Measurements from ENCODE around the gene PACRG. TPM values are rescaled to one million over a fixed set of nuclear protein-coding genes. Genes with fewer than 3 reads are reported as not detected.

Gene PACRG
- total and polyA plus RNA-seq, 2 of the 13 experiments (the other 11 are each of a cell fraction or from before 2014, with no cell fraction given): 0.13 TPM; not detected in 1

DNA sequence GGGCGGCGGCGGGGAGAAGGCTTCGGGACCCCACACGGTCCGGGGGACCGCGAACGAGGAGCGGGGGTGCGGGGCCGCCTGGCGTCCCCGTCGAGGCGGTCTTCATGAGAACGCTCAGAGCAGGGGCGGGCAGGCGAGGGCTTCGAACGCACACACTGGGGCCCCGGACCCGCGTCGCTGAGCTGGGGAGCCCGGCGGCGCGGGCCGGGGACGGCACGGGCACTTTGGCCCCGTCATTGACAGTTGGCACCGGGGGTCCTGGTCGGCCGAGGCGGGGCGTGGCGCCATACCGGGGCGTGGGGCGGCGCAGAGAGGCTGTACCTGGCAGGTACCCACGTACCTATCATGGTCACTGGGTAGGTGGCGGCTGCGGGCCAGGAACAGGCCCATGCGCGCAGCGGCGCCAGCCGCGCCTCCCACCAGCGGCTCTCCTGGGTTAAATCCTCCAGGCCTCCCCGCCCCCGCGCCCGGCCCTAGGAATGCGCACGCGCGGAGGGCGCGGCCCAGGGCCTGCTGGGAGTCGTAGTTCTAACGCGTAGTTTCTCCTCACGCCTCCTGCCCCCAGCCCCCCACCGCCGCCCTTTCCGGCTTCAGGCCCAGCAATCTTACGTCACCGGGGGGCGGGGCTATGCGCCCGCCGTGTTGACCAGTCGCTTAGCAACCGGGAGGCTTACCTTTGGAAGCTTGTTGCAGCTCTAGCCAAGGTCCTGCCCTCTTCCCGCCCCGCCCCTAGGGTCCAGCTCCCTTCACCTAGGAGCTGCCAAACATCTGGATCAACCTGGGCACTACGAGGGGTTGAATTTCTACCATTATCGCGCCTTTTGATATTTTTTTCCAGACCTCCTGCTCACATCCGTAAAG lies at the start of gene PACRG, which contains the start of gene PRKN (continued):
- peak; percentile 65; the same call in 1 of the 2 replicates for TF ChIP-seq PHF21A (CRISPR knock-in tag; IDR thresholded peaks at IDR 0.05)
- no peak for TF ChIP-seq SOX13 (IDR thresholded peaks at IDR 0.05)
- TF ChIP-seq SOX13 (CRISPR knock-in tag; conservative IDR thresholded peaks at IDR 0.05 in 1 of 2, IDR thresholded peaks at IDR 0.05 in 1 of 2): peak in 1 of 2 experiments; percentile 17; a peak in 1 of 4 replicates
- TF ChIP-seq, protein P1, sequence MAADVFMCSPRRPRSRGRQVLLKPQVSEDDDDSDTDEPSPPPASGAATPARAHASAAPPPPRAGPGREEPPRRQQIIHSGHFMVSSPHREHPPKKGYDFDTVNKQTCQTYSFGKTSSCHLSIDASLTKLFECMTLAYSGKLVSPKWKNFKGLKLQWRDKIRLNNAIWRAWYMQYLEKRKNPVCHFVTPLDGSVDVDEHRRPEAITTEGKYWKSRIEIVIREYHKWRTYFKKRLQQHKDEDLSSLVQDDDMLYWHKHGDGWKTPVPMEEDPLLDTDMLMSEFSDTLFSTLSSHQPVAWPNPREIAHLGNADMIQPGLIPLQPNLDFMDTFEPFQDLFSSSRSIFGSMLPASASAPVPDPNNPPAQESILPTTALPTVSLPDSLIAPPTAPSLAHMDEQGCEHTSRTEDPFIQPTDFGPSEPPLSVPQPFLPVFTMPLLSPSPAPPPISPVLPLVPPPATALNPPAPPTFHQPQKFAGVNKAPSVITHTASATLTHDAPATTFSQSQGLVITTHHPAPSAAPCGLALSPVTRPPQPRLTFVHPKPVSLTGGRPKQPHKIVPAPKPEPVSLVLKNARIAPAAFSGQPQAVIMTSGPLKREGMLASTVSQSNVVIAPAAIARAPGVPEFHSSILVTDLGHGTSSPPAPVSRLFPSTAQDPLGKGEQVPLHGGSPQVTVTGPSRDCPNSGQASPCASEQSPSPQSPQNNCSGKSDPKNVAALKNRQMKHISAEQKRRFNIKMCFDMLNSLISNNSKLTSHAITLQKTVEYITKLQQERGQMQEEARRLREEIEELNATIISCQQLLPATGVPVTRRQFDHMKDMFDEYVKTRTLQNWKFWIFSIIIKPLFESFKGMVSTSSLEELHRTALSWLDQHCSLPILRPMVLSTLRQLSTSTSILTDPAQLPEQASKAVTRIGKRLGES (CRISPR knock-in tag; IDR thresholded peaks at IDR 0.05; ENCODE audit: borderline replicate concordance): no peak
- no peak for TF ChIP-seq BCL6 (CRISPR knock-in tag; IDR thresholded peaks at IDR 0.05)
- TF ChIP-seq, protein P2, sequence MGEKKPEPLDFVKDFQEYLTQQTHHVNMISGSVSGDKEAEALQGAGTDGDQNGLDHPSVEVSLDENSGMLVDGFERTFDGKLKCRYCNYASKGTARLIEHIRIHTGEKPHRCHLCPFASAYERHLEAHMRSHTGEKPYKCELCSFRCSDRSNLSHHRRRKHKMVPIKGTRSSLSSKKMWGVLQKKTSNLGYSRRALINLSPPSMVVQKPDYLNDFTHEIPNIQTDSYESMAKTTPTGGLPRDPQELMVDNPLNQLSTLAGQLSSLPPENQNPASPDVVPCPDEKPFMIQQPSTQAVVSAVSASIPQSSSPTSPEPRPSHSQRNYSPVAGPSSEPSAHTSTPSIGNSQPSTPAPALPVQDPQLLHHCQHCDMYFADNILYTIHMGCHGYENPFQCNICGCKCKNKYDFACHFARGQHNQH (CRISPR knock-in tag; IDR thresholded peaks at IDR 0.05): peak; percentile 65; the same call in 1 of the 2 replicates
- TF ChIP-seq, protein P3, sequence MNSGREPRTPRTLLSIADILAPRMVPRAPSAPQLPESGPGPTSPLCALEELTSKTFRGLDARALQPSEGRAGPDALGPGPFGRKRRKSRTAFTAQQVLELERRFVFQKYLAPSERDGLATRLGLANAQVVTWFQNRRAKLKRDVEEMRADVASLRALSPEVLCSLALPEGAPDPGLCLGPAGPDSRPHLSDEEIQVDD (CRISPR knock-in tag; IDR thresholded peaks at IDR 0.05; ENCODE audit: borderline replicate concordance): no peak; the same call in 1 of the 2 replicates
- no peak for TF ChIP-seq SCMH1 (CRISPR knock-in tag; IDR thresholded peaks at IDR 0.05; ENCODE audit: borderline replicate concordance)
- TF ChIP-seq KAT8 (CRISPR knock-in tag; IDR thresholded peaks at IDR 0.05): peak; percentile 75
- no peak for TF ChIP-seq SYNCRIP (IDR thresholded peaks at IDR 0.05; ENCODE audit: insufficient read depth, low read depth, low read length)
- TF ChIP-seq, protein P4, sequence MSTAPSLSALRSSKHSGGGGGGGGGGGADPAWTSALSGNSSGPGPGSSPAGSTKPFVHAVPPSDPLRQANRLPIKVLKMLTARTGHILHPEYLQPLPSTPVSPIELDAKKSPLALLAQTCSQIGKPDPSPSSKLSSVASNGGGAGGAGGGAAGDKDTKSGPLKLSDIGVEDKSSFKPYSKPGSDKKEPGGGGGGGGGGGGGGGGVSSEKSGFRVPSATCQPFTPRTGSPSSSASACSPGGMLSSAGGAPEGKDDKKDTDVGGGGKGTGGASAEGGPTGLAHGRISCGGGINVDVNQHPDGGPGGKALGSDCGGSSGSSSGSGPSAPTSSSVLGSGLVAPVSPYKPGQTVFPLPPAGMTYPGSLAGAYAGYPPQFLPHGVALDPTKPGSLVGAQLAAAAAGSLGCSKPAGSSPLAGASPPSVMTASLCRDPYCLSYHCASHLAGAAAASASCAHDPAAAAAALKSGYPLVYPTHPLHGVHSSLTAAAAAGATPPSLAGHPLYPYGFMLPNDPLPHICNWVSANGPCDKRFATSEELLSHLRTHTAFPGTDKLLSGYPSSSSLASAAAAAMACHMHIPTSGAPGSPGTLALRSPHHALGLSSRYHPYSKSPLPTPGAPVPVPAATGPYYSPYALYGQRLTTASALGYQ (CRISPR knock-in tag; IDR thresholded peaks at IDR 0.05): peak; percentile 52; the same call in 1 of the 2 replicates
- TF ChIP-seq TBL1XR1 (IDR thresholded peaks at IDR 0.05; ENCODE audit: borderline replicate concordance, low read length, partially characterized antibody): peak; percentile 63
- 0 out of 2 replicates have a peak, but pooled peaks have one; percentile 48 for TF ChIP-seq AKAP8 (CRISPR knock-in tag; IDR thresholded peaks at IDR 0.05)
- TF ChIP-seq, protein P5, sequence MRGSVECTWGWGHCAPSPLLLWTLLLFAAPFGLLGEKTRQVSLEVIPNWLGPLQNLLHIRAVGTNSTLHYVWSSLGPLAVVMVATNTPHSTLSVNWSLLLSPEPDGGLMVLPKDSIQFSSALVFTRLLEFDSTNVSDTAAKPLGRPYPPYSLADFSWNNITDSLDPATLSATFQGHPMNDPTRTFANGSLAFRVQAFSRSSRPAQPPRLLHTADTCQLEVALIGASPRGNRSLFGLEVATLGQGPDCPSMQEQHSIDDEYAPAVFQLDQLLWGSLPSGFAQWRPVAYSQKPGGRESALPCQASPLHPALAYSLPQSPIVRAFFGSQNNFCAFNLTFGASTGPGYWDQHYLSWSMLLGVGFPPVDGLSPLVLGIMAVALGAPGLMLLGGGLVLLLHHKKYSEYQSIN (CRISPR knock-in tag; IDR thresholded peaks at IDR 0.05; ENCODE audit: borderline replicate concordance): no peak
- TF ChIP-seq, protein P6, sequence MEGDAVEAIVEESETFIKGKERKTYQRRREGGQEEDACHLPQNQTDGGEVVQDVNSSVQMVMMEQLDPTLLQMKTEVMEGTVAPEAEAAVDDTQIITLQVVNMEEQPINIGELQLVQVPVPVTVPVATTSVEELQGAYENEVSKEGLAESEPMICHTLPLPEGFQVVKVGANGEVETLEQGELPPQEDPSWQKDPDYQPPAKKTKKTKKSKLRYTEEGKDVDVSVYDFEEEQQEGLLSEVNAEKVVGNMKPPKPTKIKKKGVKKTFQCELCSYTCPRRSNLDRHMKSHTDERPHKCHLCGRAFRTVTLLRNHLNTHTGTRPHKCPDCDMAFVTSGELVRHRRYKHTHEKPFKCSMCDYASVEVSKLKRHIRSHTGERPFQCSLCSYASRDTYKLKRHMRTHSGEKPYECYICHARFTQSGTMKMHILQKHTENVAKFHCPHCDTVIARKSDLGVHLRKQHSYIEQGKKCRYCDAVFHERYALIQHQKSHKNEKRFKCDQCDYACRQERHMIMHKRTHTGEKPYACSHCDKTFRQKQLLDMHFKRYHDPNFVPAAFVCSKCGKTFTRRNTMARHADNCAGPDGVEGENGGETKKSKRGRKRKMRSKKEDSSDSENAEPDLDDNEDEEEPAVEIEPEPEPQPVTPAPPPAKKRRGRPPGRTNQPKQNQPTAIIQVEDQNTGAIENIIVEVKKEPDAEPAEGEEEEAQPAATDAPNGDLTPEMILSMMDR (CRISPR knock-in tag; IDR thresholded peaks at IDR 0.05): peak; percentile 35; the same call in 1 of the 2 replicates
- TF ChIP-seq SMAD9 (CRISPR knock-in tag; IDR thresholded peaks at IDR 0.05): no peak
- TF ChIP-seq HOXA7 (CRISPR knock-in tag; IDR thresholded peaks at IDR 0.05): no peak
- TF ChIP-seq ZNF766 (CRISPR knock-in tag; IDR thresholded peaks at IDR 0.05; ENCODE audit: borderline replicate concordance): peak; percentile 66; the same call in 1 of the 2 replicates
